ENCODE measurements around the gene NYAP1. TPM values are rescaled to one million over a fixed set of nuclear protein-coding genes. Genes with fewer than 3 reads are reported as not detected.
"Not testable (repeated sequence)": the region's sequence is repeated elsewhere in the genome, so short reads cannot be mapped to it uniquely, and the experiment has no call there.

NYAP1 gene
- polyA plus RNA-seq, 4 donors: 1.6 to 2.9 (median 2.0) TPM

- DNase-seq (ENCODE audit: low read depth in 4 of 4, low spot score in 3 of 4): no peak
These were observed 2.3 kb upstream of the NYAP1 start for GRCh38 chr7:100481466-100481865.

DNA sequence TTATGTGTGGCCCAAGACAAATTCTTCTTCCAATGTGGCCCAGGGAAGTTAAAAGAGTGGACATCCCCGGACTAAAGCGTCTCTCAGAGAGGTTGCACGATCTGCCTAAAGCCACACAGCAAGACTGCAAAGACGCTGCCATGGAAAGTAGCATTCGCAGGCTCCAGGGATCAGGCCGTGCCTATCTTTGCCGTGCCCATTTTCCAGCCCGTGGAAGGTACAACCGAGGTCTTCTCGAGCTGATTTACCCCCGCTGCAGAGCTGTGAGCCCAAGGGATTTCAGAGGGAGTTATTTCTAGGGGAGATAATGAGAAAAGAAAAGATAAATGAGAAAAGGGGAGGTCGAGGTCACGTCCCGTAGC lies 1.0 kb upstream of the NYAP1 start:
- no peak for DNase-seq (ENCODE audit: low read depth in 4 of 4, low spot score in 3 of 4)

DNA sequence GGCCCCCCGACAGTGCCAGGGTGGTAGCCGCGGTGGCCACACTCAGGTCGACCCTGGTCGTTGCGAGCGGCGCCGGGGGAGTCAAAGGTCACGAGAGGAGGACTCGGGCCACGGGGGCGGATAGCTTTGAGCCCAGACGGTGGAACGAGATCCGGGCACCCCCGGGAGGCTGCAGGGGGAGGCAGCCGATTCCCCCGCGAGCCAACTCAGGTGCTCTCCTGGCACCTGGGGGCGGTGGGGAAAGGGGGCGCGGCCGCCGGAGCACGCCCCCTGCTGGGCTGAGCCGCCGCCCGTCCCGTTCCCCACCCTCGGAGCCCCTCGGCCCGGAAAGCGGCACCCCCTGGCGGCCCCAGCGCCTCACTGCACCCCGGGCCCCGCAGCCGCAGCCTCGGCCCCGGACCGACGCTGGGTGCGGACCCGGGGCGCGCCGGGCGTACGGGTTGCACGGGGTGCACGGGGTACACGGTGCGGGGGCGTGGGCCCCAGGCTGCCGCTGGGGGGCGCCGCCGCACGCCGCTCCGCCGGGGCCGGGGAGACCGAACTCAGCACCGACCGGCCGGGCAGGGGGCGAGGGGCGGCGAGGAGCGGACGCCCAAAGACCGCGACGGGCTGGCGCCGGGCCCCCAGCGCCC lies 521 bp upstream of the NYAP1 start:
- no peak for DNase-seq (ENCODE audit: low read depth in 4 of 4, low spot score in 3 of 4)

DNA sequence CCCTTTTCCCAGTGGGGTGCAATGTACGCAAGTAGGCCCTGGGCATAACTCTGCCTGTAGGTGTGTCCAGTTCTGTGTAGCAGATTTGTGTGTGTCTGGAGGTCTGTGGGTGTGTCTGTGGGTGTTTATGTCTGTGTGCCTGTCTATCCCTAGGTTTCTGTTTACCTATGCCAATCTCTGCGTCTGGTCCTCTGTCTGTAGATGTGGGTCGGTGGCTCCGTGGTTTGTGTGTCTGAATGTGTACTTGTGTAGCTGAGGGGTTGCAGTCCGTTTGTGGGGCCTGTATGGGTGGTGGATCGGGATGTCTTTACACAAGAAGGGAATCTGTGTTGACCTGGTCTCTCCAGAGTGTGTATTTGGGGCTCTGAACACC lies 932 bp downstream of the NYAP1 start:
- no peak for DNase-seq (ENCODE audit: low read depth in 4 of 4, low spot score in 3 of 4)

DNA sequence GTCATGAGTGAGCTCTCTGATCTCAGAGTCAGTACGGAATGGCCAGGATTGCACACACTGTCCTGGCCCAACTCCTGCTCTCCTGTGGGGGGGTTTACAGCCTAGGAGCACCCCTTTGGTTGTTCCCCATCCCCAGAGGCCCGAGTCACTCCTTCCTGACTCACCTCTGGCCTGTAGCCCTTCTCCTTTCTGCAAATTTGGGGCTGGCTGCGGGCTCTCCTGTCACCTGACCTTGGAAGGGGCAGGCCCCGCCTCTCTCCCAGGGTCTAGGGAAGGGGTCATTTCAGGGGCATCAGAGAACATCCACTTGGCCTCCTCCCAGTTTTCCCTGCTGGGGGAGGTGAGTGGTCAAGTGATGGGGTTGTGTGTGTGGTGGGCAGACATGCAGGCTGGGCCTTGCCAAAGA lies 1.7 kb downstream of the NYAP1 start:
- no peak for DNase-seq (ENCODE audit: low read depth in 4 of 4, low spot score in 3 of 4)

GRCh38 chr7:100486111-100486636 lies 2.4 kb downstream of the NYAP1 start:
- DNase-seq (ENCODE audit: low read depth in 4 of 4, low spot score in 3 of 4): no peak

DNA sequence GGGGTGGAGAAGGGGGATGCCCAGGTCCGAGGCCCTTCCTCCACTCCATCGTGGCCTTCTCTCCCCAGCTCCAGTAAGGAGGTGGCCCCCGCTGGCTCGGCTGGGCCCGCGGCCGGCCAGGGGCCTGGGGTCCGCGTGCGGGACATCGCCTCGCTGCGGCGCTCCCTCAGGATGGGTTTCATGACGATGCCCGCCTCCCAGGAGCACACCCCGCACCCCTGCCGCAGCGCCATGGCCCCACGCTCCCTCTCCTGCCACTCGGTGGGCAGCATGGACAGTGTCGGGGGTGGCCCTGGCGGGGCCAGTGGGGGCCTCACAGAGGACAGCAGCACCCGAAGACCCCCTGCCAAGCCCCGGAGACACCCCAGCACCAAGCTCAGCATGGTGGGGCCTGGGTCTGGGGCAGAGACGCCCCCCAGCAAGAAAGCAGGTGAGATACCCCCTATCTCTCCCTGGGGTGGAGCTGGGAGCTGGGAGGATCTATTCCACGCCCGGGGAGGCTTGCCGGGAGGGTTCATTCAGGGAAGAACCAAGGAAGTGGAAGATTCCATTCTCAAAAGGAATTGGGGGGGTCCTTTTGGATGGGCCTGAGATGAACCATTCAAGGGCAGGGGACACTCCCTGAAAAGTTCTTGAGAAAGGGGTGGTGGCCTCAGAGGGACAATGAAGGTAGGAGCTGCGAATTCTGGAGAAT lies 3.2 kb downstream of the NYAP1 start:
- no peak for DNase-seq (ENCODE audit: low read depth in 4 of 4, low spot score in 3 of 4)

GRCh38 chr7:100488333-100489095 lies 4.8 kb downstream of the NYAP1 start:
- no peak for DNase-seq (ENCODE audit: low read depth in 4 of 4, low spot score in 3 of 4)

GRCh38 chr7:100489121-100489520 lies 5.4 kb downstream of the NYAP1 start:
- no peak for DNase-seq (ENCODE audit: low read depth in 4 of 4, low spot score in 3 of 4)

DNA sequence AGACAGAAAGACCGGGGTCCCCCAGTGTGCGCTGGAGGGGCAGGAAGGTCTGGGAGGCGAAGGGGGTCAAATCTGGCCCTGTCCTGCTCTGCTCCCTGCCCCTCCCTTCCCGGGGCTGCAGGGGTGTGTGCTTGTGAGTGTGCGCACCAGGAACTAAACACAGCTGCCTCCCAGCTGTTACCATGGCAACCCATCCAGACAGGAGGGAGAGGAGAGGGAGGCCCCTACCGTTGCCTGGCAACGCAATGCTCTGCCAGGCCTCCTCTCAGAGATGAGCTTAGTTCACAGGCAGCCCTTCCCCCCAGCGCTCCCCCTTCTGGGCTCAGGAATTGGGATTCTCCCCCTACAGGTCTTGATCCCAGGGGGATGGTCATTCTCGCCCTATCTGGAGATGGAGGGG lies 6.1 kb downstream of the NYAP1 start:
- peak in 3 of 4 donors; percentile 90 to 93 (median 92) for DNase-seq (ENCODE audit: low read depth in 4 of 4, low spot score in 3 of 4)

- DNase-seq (ENCODE audit: low read depth in 4 of 4, low spot score in 3 of 4): no peak
These were observed 6.9 kb downstream of the NYAP1 start for GRCh38 chr7:100490483-100491191.

GRCh38 chr7:100491192-100491578 lies 7.5 kb downstream of the NYAP1 start:
- DNase-seq (ENCODE audit: low read depth in 4 of 4, low spot score in 3 of 4): no peak

DNA sequence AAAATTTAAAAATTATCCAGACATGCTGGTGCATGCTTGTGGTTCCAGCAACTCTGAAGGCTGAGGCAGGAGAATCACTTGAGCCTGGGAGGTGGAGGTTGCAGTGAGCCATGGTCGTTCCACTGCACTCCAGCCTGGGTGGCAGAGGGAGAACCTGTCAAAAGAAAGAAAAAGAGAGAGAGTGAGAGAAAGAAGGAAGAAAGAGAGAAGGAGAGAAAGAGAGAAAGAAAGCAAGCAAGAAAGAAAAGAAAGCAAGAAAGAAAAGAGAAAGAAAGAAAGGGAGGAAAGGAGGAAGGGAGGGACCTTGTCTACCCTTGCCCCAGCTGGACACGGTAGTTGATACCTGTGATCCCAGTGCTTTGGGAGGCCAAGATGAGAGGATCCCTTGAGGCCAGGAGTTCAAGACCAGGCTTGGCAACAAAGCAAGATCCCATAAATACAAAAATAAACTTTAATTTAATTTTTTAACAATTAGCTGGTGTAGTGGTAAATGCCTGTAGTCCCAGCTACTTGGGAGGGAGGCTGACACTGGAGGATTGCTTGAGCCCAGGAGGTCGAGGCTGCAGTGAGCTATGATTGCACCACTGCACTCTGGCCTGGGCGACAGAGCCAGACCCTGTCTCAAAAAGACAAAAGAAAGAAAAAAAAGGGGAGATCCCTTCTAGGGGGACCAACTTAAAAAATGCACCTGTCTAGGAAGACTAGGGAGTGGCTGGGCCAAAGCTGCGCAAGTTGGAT lies 9.2 kb downstream of the NYAP1 start:
- no peak for DNase-seq (ENCODE audit: low read depth in 4 of 4, low spot score in 3 of 4)

- DNase-seq (ENCODE audit: low read depth in 4 of 4, low spot score in 3 of 4): no peak
These were observed 9.9 kb downstream of the NYAP1 start for GRCh38 chr7:100493476-100494264.

DNA sequence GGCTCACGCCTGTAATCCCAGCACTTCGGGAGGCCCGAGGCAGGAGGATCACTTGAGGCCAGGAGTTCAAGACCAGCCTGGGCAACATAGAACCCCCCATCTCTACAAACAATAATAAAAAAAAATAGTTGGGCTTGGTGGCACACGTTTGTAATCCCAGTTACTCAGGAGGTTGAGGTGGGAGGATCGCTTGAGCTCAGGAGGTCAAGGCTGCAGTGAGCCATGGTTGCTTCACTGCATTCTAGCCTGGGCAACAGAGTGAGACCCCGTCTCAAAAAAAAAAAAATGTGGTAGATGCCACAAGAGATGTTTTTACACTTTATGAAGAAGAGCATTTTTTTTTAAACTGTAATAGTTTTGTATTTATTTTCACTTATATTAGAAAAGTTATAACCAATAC lies 12.8 kb downstream of the NYAP1 start:
- DNase-seq (ENCODE audit: low read depth in 4 of 4, low spot score in 3 of 4): no peak

DNA sequence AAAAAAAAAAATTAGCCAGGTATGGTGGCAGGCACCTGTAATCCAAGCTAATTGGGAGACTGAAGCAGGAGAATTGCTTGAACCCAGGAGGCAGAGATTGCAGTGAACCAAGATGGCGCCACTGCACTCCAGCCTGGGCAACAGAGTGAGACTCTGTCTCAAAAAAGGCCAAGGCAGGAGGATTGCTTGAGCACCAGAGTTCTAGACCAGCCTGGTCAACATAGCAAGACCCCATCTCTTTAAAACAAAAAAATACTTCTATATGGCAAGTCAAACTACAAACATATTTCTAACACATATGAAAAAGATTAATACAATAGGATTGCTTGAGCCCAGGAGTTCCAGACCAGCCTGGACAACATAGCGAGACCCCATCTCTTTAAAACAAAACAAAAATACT lies 17.0 kb downstream of the NYAP1 start:
- not testable (repeated sequence) for DNase-seq (ENCODE audit: low read depth in 4 of 4, low spot score in 3 of 4)

- DNase-seq (ENCODE audit: low read depth in 4 of 4, low spot score in 3 of 4): not testable (repeated sequence)
These were observed 20.3 kb downstream of the NYAP1 start for GRCh38 chr7:100504031-100504430.

DNA sequence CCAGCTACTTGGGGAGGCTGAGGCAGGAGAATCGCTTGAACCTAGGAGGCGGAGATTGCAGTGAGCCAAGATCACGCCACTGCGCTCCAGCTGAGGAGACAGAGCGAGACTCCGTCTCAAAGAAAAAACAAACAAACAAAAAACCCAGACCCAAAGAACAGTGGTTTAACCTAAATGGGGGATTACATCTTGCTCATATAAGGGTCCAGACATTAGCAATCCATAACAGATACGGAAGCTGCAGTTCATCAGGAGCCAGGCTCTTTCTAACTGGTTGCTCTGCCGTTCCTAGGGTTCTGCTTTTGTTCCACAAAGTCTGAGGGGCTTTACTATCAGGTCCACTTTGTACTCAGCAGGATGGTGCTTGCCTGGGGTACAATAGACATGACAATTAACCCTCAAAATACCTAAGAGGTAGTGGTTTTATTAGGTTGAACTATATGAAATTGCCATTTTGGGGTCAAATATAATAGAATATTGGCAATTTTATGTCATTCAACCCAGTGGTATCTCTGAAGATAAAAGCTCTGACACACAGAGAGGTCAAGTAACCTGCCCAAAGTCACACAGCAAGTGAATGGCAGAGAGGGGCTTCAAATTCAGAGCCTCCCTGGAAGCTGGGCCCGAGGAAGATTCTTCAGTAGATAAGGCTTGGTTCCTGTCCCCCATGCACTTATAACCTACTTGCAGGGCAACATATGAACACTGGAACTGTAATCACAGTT lies 21.3 kb downstream of the NYAP1 start:
- no peak for DNase-seq (ENCODE audit: low read depth in 4 of 4, low spot score in 3 of 4)

DNA sequence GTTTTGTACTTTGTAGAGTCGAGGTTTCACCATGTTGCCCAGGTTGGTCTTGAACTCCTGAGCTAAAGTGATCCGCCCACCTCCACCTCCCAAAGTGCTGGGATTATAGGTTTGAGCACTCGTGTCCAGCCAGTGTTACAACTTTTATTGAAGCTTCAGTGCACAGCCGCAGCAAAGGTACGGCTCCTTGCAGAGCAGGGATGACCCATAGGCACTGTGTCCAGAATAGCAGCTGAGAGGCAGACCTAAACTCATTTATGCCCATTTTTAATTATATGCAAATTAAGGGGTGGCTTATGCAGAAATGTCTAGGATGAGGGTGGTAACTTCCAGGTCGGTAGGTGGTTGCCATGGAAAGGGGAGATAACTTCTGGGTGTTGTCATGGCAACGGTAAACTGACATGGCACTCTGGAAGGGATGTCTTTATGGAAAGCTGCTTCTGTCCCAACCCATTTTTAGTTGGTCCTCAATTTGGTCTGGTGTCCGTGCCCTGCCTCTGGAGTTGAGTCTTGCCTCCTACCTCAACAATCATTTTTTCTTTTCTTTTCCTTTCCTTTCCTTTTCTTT lies 22.7 kb downstream of the NYAP1 start:
- DNase-seq (ENCODE audit: low read depth in 4 of 4, low spot score in 3 of 4): no peak

Data from right renal pelvis (tissue), 4 donors.